GM18867 (cell line): Measurements from ENCODE around the gene SAP30.

ENCODE experiments used
- ATAC-seq: cut with Tn5 transposase; IDR thresholded peaks from one replicate; pipeline ENCODE4 v1.9.1; 2021; ENCODE audit warnings: mild to moderate bottlenecking, moderate library complexity; ENCODE audit not compliant: unreplicated experiment

Gene SAP30

DNA sequence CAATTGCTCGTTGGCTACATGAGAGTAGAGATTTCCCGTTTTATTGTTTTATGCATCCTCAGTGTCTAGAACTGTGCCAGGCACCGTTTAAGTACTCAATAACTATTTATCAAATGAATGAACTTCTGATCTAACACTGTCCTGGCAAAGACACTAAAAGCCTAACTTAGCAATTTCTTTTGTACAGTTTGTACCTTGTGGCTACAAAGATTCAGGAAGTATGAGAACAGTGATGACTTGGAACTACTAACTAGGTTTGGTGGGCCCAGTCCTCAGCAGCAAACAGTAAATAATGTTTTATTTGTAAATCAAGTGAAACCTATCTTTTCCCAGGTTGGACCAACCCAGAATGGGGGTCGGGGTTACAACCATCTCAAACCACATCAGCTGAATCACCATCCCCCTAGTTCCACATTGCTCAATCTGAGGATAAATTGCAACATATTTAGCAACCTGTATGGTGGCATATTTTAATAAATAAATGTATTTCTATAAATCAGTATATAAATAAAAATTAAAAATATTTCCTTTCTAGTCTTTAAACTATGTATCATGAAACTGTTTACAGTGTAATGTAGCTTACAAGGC is 40.4 kb downstream of the SAP30 start:
- no peak for ATAC-seq

DNA sequence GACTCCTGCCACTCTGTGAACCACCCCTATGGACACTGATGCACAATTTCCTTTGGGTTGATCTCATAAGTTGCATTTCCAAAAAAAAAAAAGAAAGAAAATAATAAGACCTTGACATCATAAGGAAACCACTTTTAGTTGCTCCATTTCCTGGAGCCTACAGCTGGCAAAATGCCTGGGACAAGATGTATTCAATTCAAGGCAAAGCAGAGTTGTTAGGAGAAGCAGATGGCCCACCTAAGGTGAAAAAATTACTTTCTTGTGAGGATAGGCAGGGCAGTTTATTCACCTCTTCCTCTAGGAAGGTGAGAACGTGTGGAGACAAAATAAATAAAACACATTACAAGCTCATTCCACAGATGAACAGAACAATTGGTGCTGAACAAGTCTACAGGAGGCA is 42.3 kb downstream of the SAP30 start:
- no peak for ATAC-seq

DNA sequence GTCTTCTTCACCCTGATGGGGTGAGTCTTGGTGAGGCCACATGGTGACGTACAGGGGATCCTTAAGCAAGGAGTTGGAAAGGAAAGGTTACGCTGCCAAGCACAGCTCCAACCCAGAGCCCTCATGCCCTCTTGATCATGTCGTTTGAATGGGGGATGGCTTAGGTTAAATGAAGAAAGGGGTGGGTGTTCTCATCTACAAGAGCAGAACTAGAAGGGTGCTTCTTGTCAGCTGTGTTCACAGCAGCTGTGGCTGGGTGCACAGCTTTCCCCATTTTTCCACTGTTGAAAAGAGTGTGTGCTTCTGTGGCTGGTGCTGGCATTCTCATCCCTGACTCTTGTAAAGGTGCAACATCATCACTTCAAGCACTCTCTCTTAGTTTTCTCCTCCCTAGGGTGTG is 43.7 kb downstream of the SAP30 start:
- ATAC-seq: no peak

DNA sequence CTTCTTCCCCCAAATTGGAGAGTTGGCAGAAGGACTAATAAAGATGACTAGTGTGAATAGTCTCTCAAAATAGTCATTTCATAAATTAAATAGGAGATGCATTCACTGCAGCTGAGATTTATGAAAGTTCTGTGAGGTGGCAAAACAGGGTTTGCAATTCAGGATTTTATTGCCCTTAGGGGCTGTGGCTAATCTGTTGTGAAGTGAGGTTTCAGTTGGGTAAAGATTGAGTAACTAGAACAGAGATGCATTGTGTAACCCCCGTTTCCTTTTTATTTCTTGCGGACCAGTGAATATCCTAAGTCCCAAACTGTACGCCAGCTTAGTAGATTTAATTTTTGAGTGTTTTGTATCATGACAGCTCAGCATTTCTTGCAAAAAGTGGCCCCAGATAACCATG is 44.3 kb downstream of the SAP30 start:
- ATAC-seq: no peak

DNA sequence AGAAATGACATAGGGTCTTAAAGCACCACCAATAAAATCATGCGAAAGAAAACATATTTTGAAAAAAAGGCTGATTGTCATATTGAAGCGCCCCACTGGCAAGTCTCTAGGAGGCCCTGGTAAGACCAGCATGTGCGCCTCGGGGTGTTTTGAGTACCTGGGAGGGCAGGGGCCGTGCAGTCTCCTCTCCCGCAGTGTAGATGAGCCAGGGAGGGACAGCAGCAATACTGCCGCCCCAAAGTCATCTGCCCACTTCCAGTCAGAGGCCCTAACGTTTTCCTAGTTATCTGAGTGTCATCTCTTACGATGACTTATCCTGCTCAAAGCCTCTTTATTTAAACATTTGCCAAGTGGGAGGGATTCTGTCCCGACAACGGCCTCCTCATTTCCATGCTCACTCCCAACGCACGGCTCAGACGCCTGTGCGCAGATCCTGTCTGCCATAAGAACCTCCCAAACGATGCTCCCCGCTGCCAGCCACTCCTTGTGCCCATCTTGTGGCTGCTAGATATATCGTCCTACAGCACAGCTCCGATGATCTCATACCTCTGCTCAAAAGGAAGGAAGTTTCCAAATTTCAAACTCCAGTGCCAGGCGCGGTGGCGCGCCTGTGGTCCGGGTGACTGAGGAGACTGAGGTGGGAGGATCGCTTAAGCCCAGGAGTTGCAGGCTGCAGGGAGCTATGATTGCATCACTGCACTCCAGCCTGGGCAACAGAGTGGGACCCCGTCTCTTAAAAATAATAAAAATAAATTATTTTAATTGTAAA is 45.3 kb downstream of the SAP30 start:
- no peak for ATAC-seq

DNA sequence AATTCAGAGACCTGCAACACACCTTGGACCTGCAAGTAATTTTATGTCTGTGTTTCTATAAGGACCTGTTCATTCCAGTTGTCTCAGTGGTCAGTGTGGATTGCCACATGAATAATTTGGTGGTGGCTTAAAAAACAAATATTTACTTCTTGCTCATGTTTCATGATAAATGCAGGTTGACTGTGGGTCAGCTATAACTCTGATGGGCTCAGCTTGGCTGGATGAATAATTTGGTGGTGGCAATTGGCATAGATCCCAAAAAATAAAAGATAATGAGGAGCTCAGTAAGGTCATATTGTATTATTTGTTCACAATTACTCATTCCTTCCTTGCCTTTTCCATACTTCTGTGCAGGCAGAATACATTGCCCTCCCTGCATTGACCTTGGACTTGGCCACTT is 47.1 kb downstream of the SAP30 start:
- ATAC-seq: no peak

DNA sequence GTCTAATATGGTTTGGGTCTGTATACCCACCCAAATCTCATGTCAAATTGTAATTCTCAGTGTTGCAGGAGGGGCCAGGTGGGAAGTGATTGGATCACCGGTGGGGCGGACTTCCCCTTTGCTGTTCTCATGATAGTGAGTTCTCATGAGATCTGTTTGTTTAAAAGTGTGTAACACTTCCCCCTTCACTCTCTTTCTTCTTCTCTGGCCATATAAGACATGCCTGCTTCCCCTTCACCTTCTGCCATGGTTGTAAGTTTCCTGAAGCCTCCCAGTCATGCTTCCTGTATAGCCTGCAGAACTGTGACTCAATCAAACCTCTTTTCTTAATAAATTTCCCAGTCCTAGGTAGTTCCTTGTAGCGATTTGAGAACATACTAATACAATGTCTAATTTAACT is 47.9 kb downstream of the SAP30 start:
- no peak for ATAC-seq

DNA sequence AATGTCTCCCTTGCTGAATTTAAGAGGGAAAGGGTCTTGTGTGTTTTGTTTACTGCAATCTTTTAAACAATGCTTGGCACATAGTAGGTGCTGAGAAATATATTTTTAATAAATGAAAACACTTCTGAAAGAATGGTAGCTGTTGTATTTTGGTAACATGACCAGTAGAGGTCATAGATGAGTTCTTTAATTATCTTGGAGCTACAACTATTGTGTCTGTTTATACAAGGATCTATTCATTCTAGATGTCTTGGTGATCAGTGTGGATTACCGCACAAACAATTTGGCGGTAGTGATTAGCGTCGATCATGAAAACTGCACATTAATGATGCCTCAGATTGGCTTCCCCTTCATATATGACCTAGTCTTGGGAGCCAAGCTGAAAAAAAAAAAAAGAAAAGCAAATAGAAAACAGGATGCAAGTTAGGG is 49.6 kb downstream of the SAP30 start:
- ATAC-seq: peak; percentile 70

DNA sequence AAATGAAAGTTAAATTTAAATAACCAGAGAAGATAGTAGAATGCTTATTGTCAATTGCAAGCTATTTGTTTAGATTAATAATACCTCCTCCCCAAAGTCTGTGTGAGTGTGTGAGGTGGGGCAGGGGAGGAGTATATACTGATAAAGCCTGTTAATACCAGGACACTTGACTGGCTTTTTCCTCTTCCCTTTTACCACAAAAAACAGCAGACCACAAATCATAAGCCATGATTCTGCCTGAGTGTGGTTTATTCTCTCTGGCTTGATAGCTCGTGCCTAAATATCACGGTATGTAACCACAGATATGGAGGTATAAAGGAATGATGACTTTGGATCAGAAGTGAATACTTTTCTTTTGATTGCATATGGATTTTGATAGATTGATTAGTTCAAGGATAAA is 50.0 kb downstream of the SAP30 start:
- no peak for ATAC-seq

DNA sequence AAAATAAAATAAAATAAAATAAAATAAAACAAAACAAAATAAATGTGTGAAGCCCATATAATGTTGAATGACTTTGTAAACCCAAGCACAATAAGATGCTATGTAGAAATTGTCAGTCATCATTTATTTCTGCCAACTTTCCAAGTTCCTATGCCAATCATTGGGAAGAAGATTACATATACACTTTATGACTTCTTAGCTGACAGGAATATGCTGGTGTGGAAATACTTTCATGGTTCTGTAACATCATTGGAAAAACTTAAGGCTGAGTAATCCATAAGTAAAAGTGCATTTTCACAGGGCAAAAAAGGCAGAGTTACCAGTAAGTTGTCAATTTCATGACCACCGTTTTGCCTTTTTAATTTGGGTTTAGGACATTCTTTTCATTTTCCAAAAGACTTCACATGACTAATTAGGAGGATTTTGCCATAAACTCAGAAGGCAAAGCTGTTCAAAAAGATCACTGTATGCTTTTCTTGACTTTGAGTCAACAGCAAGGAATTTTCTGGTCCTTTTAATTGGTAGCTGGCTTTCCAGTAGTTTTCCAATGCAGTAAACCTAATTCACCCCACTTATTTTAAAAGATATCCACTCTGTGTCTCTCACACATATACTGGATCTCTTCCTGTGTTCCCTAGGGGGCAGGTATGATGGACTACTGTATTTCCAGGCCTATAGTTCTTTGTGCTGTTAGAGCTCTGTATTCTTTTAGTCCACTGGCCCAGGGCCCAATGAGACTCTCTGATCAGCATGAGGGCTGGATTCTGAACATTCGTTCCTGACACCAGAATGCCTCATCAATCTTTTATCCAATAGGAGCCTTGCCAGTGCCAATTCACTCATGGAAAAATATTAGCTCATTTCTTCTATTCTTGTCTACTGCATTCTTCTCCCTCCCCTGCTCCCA is 54.4 kb downstream of the SAP30 start:
- ATAC-seq: no peak

DNA sequence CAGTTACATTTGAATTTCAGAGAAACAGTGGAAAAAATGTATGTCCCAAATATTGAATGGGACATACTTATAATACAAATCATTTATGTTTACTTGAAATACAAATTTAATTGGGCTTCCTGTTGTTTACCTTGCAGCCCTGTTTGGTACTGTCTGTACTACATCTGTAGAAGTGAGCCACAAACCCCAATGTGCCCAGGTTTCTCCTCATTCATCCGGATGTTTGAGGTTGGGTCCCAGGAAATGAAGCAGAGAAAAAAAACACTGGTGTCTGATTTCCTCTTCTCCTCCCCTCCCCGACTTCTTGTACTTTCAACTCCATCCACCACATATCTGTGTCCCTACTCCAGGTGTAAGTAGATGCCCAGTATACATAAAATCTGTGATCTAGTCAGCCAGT is 55.3 kb downstream of the SAP30 start:
- ATAC-seq: no peak
